Stimulated activated memory B cell treated with anti-CD40 and anti-IgM and Interleukin-4, amounts not matched to agents 10 μg/mL and 1 μg/mL and 100 μg/mL, for 72 hours (primary cell): ENCODE data around the gene GRWD1.

ENCODE experiments used
- ATAC-seq: fragments of 150-1000 bp; cut with Tn5 transposase; 2 replicates; pipeline ENCODE4 v1.10.0; 2021
- H3K27ac Mint-ChIP-seq: one replicate; pipeline ENCODE4 v1.8.0; 2022; ENCODE audit warnings: mild to moderate bottlenecking, mixed read lengths
- H3K27me3 Mint-ChIP-seq: one replicate; pipeline ENCODE4 v1.8.0; 2022; ENCODE audit warnings: mixed read lengths
- H3K36me3 Mint-ChIP-seq: one replicate; pipeline ENCODE4 v1.8.0; 2022; ENCODE audit warnings: mixed read lengths
- H3K4me1 Mint-ChIP-seq: one replicate; pipeline ENCODE4 v1.8.0; 2022; ENCODE audit warnings: mixed read lengths
- H3K4me3 Mint-ChIP-seq: one replicate; pipeline ENCODE4 v1.8.0; 2022; ENCODE audit warnings: mild to moderate bottlenecking, moderate library complexity, mixed read lengths
- H3K9me3 Mint-ChIP-seq: one replicate; pipeline ENCODE4 v1.8.0; 2022; ENCODE audit warnings: mixed read lengths

GRWD1 gene

DNA sequence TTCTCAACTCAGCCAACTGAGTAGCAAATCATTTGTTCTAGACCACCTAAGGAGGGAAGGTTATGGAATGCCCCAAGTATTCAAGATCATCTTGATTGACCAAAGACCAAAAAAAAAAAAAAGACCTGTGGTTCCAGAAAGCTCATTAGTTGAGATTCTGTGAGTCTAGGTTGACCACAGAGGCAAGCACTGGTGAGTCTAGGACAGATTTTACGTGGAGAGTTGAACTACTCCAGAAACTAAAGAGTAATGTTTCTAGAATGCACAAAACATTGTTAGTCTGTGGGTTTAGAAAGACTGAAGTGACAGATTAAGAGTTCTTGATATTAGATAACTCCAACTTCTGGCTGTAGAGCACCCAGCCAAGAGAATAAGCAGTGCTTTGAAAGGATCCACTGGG lies 19.4 kb downstream of the GRWD1 start:
- peaks cover 32% of the 10 kb centered on the region for H3K36me3 Mint-ChIP-seq
- H3K27ac Mint-ChIP-seq: no peak overlapping the region
- no peak overlapping the region for H3K4me3 Mint-ChIP-seq
- H3K4me1 Mint-ChIP-seq: peaks cover 19% of the 10 kb centered on the region
- ATAC-seq: no peak
- no peaks in the 10 kb centered on the region for H3K27me3 Mint-ChIP-seq
- H3K9me3 Mint-ChIP-seq: no peaks in the 10 kb centered on the region

DNA sequence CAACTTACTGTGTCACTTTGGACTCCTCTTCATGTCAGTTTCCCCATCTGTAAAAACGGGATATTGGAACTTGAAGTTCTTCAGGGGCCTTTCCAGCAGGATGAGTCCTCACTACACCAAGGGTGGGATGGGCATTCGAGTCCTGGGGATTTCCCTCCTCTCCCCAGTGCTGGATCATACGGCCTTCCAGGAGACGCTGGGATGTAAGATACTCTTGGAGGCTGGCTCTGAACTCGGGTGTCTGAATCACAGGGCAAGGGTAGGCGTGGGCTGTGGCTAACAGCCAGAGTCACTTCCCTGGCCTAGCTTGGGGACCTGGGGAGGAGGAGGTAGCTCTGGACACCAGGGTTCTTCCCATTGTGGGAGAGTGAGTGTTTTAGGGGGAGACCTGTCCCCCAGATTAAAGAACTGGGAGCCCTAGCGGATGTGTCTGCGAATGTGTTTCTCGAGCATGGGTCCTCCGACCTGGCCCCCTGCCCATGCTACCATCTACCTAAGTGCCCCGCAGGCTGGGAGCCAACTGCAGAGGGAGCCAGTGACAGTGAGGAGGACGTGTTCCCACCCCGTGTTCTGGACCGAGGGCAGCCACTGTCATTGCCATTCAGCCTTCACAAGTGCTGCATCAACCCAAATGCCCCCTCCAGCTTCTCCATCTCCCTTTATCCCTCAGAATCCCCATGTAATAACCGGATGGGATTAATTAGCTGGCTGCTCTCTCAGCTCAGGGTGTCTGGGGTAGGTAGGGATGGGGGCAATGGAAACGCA lies 21.0 kb downstream of the GRWD1 start:
- no peak overlapping the region for H3K4me3 Mint-ChIP-seq
- H3K4me1 Mint-ChIP-seq: peaks cover 29% of the 10 kb centered on the region
- ATAC-seq: no peak
- H3K27me3 Mint-ChIP-seq: no peaks in the 10 kb centered on the region
- no peak overlapping the region for H3K27ac Mint-ChIP-seq
- no peaks in the 10 kb centered on the region for H3K9me3 Mint-ChIP-seq
- H3K36me3 Mint-ChIP-seq: peaks cover 34% of the 10 kb centered on the region

DNA sequence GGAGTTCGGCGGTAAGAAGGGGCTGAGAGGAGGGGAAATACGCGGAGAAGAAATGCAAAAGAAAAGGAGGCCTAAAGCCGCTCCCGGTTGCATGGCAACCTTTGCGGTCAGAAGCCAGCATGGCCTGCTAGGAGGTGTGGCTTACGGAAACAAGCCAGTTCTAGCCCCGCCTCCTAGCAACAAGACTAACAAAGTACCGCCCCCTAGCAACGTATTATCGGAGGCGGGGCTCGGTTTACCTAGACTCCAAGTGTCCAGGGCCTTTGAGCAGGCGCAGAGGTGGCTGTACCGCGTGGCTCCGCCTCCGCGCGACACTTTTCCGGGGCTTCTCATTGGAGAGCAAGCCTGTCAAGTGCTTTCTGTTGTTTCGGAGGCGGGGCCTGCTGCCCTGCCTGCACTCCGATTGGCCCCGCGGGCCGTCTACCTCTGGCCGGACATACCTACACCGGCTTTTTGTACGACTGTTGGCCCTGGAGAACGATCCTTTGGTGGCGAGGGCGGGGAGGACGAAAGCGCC lies 23.0 kb downstream of the GRWD1 start:
- no peaks in the 10 kb centered on the region for H3K27me3 Mint-ChIP-seq
- peak overlapping the region; percentile 71 for H3K27ac Mint-ChIP-seq
- H3K9me3 Mint-ChIP-seq: no peaks in the 10 kb centered on the region
- H3K4me3 Mint-ChIP-seq: peak overlapping the region; percentile 81
- peak; percentile 97 for ATAC-seq
- H3K36me3 Mint-ChIP-seq: peaks cover 43% of the 10 kb centered on the region
- H3K4me1 Mint-ChIP-seq: peaks cover 29% of the 10 kb centered on the region

DNA sequence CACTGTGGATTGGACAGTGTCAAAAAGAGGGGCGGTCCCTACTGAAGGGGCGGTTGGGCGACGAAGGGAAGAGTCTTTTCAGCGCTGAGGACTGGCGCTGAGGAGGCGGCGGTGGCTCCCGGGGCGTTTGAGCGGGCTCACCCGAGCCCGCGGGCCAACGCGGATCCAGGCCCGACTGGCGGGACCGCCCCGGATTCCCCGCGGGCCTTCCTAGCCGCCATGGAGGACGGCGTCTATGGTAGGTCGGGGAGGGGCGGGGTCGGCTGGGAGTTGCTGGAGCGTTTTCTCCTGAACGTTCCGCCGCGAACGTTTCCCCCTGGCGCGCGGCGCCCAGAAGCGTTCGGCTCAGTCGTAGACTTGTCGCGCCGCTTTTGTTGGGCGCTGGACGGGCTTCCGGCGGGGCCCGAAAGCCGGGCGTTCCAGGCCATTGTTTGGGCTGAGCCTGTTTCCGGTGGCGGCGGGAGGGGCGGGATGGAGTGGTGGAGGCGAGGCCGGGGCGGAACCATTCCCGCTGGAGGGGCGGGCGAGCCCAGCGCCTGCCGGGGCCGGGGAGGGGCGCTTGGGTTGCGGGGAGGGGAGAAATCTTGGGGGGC lies 23.6 kb downstream of the GRWD1 start, which contains the start of gene CYTH2:
Gene CYTH2, plus strand, starts transcription at position 81 of the 593 bp plus-strand sequence. Its CDS starts 139 bp downstream, at position 220.
- peak within 1 kb of the TSS; percentile 81 for H3K4me3 Mint-ChIP-seq
- H3K9me3 Mint-ChIP-seq: no peaks in the 10 kb centered on the region
- no peaks in the 10 kb centered on the region for H3K27me3 Mint-ChIP-seq
- peaks cover 41% of the 10 kb centered on the region for H3K36me3 Mint-ChIP-seq
- peaks cover 33% of the 10 kb centered on the region for H3K4me1 Mint-ChIP-seq
- H3K27ac Mint-ChIP-seq: peak within 1 kb of the TSS; percentile 71
- peak; percentile 42 for ATAC-seq

DNA sequence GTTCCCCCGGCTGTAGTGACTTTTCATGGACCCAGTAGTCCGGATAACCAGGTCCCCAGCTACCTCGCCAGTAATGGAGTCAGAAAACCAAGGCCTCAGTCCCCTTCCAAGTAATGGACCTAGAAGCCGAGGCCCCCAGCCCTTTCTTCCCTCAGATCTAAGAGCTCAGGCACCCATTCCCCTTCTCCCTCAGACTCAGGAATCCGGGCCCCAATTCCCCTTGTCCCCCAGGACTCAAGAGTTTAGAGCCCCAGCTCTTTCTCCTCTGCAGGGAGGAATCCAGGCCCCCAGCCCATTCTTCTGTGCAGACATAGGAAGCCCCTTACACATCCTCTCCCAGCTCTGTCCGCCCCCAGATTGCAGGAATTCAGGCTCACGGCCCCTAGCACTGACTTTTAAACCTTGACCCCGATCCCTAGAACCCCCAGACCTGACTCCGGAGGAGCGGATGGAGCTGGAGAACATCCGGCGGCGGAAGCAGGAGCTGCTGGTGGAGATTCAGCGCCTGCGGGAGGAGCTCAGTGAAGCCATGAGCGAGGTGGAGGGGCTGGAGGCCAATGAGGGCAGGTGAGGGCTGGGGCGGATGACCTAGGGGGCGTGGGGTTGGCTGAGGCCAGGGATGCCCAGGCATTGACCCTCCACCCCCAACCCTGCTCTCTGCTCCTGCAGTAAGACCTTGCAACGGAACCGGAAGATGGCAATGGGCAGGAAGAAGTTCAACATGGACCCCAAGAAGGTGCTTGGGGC lies 24.3 kb downstream of the GRWD1 start:
- Mint-ChIP-seq H3K27ac (peak overlapping the region; percentile 71), H3K9me3 (no peaks in the 10 kb centered on the region)
- no peak for ATAC-seq

DNA sequence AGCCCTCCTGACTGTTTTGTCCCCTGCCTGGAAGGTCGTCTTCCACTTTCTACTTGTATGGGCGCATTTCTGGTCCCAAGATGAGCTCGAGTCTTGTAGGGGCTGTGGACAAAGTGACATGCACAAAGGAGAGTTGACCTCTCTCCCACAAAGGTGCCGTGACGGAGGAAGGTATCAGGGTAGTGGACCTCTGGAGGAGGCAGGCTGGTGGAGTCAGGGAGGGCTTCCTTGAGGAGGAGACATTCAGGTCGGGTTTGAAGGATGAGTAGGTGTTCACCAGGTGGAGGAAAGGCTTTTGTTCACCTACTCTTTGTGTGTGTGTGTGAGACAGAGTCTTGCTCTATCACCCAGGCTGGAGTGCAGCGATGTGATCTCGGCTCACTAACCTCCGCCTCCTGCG lies 25.1 kb downstream of the GRWD1 start:
- no peak overlapping the region for H3K27ac Mint-ChIP-seq
- no peak for ATAC-seq
- H3K4me3 Mint-ChIP-seq: no peak overlapping the region
- H3K36me3 Mint-ChIP-seq: peaks cover 56% of the 10 kb centered on the region
- no peaks in the 10 kb centered on the region for H3K27me3 Mint-ChIP-seq
- H3K4me1 Mint-ChIP-seq: peaks cover 36% of the 10 kb centered on the region
- H3K9me3 Mint-ChIP-seq: no peaks in the 10 kb centered on the region

More for the DNA sequence above, 24.3 kb downstream of the GRWD1 start:
- Mint-ChIP-seq H3K27me3 (no peaks in the 10 kb centered on the region), H3K4me3 (peak overlapping the region; percentile 81), H3K4me1 (peaks cover 36% of the 10 kb centered on the region), H3K36me3 (peaks cover 49% of the 10 kb centered on the region)

DNA sequence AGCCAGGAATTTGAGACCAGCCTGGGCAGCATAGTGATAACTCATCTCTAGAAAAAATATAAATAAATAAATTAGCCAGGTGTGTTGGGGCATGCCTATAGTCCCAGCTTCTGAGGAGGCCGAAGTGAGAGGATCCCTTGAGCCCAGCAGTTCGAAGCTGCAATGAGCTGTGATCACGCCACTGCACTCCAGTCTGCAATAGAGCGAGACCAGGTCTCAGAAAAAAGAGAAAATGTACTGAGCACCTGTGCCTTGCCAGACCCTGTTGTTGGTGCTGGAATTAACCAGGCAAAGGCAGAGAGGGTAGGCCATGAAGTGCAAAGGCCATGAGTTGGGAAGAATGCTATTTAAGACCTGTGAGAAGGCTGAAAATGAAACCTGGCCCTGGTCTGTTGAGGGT lies 26.1 kb downstream of the GRWD1 start:
- peaks cover 61% of the 10 kb centered on the region for H3K36me3 Mint-ChIP-seq
- no peak overlapping the region for H3K4me3 Mint-ChIP-seq
- peak overlapping the region; percentile 40 for H3K27ac Mint-ChIP-seq
- H3K4me1 Mint-ChIP-seq: peaks cover 36% of the 10 kb centered on the region
- no peak for ATAC-seq
- no peaks in the 10 kb centered on the region for H3K9me3 Mint-ChIP-seq
- H3K27me3 Mint-ChIP-seq: no peaks in the 10 kb centered on the region

DNA sequence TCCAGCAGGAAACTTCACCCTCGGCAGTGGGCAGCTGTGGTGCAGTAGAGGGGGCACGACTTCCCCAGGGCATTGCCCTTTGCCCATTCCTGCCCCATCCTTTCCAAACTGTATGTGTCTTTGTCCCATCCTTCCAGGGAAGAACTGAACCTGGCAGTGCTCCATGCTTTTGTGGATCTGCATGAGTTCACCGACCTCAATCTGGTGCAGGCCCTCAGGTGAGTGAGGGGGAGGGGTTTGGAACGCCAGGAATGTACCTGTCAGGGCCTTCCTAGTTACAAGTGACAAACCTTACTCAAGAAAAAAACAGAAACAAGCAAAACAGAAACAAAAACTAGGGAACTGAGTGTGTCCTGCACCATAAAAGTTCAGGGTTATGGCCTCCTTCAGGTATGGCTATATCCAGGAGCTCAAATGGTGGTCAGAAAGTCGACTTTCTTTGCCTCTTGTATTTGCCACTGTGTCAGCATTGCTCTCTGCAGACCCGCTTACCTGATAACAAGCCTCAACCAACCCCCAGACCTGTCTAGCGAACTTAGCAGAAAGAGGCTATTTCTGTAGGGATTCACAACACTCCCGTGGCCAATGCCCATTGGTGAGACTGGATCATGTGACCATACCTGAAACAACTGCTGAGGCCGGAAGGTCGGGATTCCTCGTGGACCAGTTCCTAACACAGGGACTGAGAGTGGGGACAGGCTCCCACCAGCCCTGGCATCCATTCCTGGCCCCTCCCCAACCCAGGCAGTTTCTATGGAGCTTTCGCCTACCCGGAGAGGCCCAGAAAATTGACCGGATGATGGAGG lies 27.6 kb downstream of the GRWD1 start:
- Mint-ChIP-seq H3K4me1 (peaks cover 28% of the 10 kb centered on the region), H3K27me3 (no peaks in the 10 kb centered on the region), H3K4me3 (no peak overlapping the region)

DNA sequence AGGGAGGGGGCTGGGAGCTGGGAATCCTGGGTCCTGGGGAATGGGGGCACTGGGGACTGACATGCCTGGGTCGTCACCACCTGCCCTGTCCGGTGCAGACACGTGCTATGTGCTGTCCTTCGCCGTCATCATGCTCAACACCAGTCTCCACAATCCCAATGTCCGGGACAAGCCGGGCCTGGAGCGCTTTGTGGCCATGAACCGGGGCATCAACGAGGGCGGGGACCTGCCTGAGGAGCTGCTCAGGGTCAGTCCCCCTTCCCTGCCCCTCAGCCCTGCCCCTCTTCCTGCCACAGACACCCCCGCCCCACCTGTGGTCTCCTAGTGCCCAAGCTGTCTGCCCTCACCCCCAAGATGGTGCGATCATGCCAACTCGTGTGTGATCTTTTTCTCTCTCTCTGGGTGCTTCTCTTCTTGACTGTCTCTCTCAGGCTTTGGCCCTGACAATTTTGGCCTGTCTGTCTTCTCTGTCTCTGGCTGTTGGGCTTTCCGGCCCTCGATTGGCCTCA lies 28.4 kb downstream of the GRWD1 start:
- no peak for ATAC-seq
- Mint-ChIP-seq H3K9me3 (no peaks in the 10 kb centered on the region), H3K4me1 (peaks cover 23% of the 10 kb centered on the region), H3K36me3 (peaks cover 71% of the 10 kb centered on the region), H3K27ac (no peak overlapping the region), H3K27me3 (no peaks in the 10 kb centered on the region), H3K4me3 (no peak overlapping the region)

More for the DNA sequence above, 27.6 kb downstream of the GRWD1 start:
- Mint-ChIP-seq H3K9me3 (no peaks in the 10 kb centered on the region), H3K36me3 (peaks cover 68% of the 10 kb centered on the region), H3K27ac (no peak overlapping the region)
- ATAC-seq: no peak

DNA sequence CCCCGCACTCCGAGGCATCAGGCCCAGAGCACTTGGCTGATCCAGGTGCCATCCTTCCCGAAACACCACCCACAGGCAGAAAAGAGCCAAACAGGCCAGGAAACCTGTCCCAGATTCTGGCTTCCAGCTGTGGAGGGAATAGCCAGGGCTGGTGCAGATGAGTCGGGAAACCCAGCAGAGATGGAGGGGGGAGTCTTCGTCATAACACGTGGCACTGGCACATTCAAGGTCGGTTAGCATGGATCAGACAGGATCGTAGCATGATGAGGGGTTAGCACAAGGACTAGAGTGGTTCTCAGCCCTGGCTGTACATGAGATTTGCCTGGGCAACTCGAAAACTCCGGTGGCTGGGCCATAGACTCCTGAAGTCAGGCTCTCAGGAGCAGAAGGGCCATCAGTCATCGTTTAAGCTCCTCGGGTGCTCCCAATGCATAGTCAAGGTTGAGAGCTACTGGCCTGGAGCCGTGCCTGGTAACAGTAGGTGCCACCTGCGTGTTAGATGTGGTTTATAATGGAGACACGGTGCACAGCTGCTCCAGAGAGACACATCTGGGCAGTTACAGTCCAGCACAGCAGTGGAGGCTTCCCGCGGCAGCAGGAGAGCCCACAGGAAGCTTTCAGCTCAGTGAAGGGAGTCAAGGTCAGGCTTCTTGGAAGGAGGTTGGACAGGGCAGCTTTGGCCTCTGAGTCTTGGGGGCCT lies 29.7 kb downstream of the GRWD1 start:
- Mint-ChIP-seq H3K4me3 (no peak overlapping the region), H3K27ac (no peak overlapping the region), H3K9me3 (no peaks in the 10 kb centered on the region), H3K36me3 (peaks cover 71% of the 10 kb centered on the region), H3K27me3 (no peaks in the 10 kb centered on the region), H3K4me1 (peaks cover 25% of the 10 kb centered on the region)
- ATAC-seq: no peak

DNA sequence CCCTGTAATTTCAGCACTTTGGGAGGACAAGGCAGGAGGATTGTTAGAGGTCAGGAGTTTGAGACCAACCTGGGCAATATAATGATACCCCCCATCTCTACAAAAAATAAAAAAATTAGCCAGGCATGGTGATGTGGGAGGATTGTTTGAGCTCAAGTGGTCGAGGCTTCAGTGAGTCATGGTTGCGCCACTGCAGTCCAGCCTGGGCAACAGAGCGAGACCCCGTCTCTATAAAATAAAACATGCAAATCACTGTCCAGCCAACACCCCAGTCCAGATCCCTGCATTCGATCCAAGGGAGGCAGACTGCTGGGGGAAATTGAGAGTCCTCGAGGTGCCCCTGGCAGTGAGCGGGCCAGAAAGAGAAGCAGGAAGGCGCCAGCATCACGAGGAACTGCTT lies 30.4 kb downstream of the GRWD1 start:
- H3K27me3 Mint-ChIP-seq: no peaks in the 10 kb centered on the region
- H3K9me3 Mint-ChIP-seq: no peaks in the 10 kb centered on the region
- ATAC-seq: no peak
- peaks cover 25% of the 10 kb centered on the region for H3K4me1 Mint-ChIP-seq
- no peak overlapping the region for H3K4me3 Mint-ChIP-seq
- peaks cover 65% of the 10 kb centered on the region for H3K36me3 Mint-ChIP-seq
- no peak overlapping the region for H3K27ac Mint-ChIP-seq

DNA sequence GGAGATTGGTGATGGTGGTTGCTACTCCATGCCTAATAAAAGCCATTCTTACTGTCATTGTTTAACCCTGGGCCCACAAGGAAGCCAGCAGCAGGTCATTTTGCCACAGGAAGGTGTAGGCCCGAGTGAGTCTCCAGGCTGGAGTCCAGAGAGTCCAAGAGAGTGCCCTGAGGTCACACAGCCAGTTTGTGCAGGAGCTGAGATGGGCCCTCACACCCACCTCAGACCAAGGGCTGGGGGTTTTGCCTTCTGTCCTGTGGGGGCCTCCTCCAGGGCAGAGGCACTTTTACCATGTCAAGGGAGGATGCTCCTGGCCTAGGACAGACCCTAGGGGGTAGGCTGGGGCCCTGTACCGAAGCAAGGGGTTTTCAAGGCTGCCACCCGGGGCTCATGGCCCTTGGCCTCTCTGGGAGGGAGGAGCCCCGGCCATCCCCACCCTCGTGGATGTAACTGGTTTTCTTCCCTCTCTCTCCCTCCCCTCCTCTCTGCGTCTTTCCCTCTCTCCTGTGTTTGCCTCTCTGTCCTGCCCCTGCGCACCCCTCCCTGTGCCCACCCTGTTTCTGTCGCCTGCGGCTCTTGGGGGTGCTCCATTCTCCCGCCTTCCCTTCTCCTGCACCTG lies 31.4 kb downstream of the GRWD1 start:
- H3K27me3 Mint-ChIP-seq: no peaks in the 10 kb centered on the region
- H3K9me3 Mint-ChIP-seq: no peaks in the 10 kb centered on the region
- H3K27ac Mint-ChIP-seq: no peak overlapping the region
- no peak for ATAC-seq
- no peak overlapping the region for H3K4me3 Mint-ChIP-seq
- peaks cover 55% of the 10 kb centered on the region for H3K36me3 Mint-ChIP-seq
- H3K4me1 Mint-ChIP-seq: peaks cover 28% of the 10 kb centered on the region

DNA sequence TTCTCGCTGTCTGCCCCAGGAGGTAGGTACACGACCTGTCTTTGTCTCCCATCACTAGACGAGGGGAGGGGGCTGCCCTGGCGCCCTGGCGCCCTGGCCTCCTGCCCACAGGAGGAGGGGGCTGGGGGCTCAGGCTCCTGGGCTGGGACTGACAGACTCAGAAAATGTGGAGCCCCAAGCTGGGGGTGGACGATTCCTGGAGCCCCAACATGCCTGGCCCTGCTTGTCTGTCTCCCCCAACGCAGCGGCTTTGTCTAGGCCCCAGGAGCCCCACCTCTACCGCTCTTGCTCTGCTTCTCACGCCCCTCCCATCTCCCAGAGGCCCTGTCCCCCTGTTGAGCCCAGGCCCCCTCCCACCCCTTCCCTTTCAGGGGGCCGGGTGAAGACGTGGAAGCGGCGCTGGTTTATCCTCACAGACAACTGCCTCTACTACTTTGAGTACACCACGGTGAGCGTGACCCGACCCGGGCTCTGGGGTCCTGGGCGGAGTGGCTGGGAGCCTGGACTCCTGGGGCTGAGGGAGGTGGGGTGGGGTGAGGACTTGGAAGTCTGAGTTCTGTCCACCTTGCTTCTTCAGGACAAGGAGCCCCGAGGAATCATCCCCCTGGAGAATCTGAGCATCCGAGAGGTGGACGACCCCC lies 32.0 kb downstream of the GRWD1 start:
- Mint-ChIP-seq H3K36me3 (peaks cover 49% of the 10 kb centered on the region), H3K4me3 (no peak overlapping the region), H3K27ac (no peak overlapping the region), H3K9me3 (no peaks in the 10 kb centered on the region), H3K4me1 (peaks cover 28% of the 10 kb centered on the region), H3K27me3 (no peaks in the 10 kb centered on the region)
- ATAC-seq: no peak
